HepG2 (cell line): ENCODE data around the gene SOBP. TPM values are rescaled to one million over a fixed set of nuclear protein-coding genes. Genes with fewer than 3 reads are reported as not detected.

Experiments used
- ARNT2 ChIP-seq: sonication (generic); formaldehyde crosslinking; IDR thresholded peaks from 2 replicates; pipeline ENCODE4 v1.8.0; 2022; ENCODE audit warnings: mild to moderate bottlenecking, low read depth, missing genetic modification reagents, moderate library complexity
- ATAD3A ChIP-seq: sonication (generic); formaldehyde crosslinking; IDR thresholded peaks from 2 replicates; pipeline ENCODE4 v1.4.0; 2020; ENCODE audit warnings: missing genetic modification reagents
- BHLHE40 ChIP-seq: IDR thresholded peaks from 2 replicates; pipeline ENCODE4 v1.6.1; 2011; ENCODE audit warnings: low read length, improper control_type of control experiment
- FOXK2 ChIP-seq: fragments of 450-650 bp; IDR thresholded peaks from 2 replicates; pipeline ENCODE4 v1.6.1; 2016
- HHEX ChIP-seq: IDR thresholded peaks from 2 replicates; pipeline ENCODE4 v1.6.1; 2016; ENCODE audit warnings: control low read depth
- ISL2 ChIP-seq: sonication (generic); formaldehyde crosslinking; IDR thresholded peaks from 2 replicates; pipeline ENCODE4 v1.5.0; 2020; ENCODE audit warnings: missing genetic modification reagents
- KDM4B ChIP-seq: sonication (generic); formaldehyde crosslinking; IDR thresholded peaks from 2 replicates; pipeline ENCODE4 v1.4.0; 2020; ENCODE audit warnings: missing genetic modification reagents
- KLF9 ChIP-seq: IDR thresholded peaks from 2 replicates; pipeline ENCODE4 v1.6.1; 2016; ENCODE audit warnings: low read depth
- LCORL ChIP-seq, 2 experiments: fragments of 450-650 bp in 1 of 2; sonication (generic) in 1 of 2; formaldehyde crosslinking in 1 of 2; IDR thresholded peaks; 2 replicates each; pipeline versions ENCODE4 v1.5.0 to v1.6.1; 2017 to 2020; ENCODE audit warnings: antibody characterized with exemption in 1 of 2, missing genetic modification reagents in 1 of 2
- MAFK ChIP-seq, 2 experiments: IDR thresholded peaks in 1 of 2; conservative IDR thresholded peaks in 1 of 2; 2 replicates each; pipeline ENCODE4 v1.6.1; 2011; ENCODE audit warnings: improper control_type of control experiment in 2 of 2, low read length in 2 of 2
- NPAS2 ChIP-seq: sonication (generic); formaldehyde crosslinking; IDR thresholded peaks from 2 replicates; pipeline ENCODE4 v1.8.0; 2022; ENCODE audit warnings: mild to moderate bottlenecking, missing genetic modification reagents, borderline replicate concordance
- REPIN1 ChIP-seq: sonication (generic); formaldehyde crosslinking; IDR thresholded peaks from 2 replicates; pipeline ENCODE4 v1.8.0; 2022; ENCODE audit warnings: missing genetic modification reagents, low read depth, mild to moderate bottlenecking, borderline replicate concordance
- SMAD3 ChIP-seq: sonication (generic); formaldehyde crosslinking; IDR thresholded peaks from 2 replicates; pipeline ENCODE4 v1.4.0; 2020; ENCODE audit warnings: missing genetic modification reagents
- STAG1 ChIP-seq: sonication (generic); formaldehyde crosslinking; IDR thresholded peaks from 2 replicates; pipeline ENCODE4 v1.4.0; 2020; ENCODE audit warnings: missing genetic modification reagents
- WIZ ChIP-seq: sonication (generic); formaldehyde crosslinking; IDR thresholded peaks from 2 replicates; pipeline ENCODE4 v1.5.1; 2020; ENCODE audit warnings: mild to moderate bottlenecking, missing genetic modification reagents
- YEATS4 ChIP-seq: sonication (generic); formaldehyde crosslinking; IDR thresholded peaks from 2 replicates; pipeline ENCODE4 v1.4.0; 2020; ENCODE audit warnings: missing genetic modification reagents, borderline replicate concordance
- ZNF101 ChIP-seq: sonication (generic); formaldehyde crosslinking; IDR thresholded peaks from 2 replicates; pipeline ENCODE4 v1.4.0; 2020; ENCODE audit warnings: mild to moderate bottlenecking, low read depth, missing genetic modification reagents, borderline replicate concordance
- ZNF24 ChIP-seq: fragments of 450-650 bp; IDR thresholded peaks from 2 replicates; pipeline ENCODE4 v1.6.1; 2017; ENCODE audit warnings: antibody characterized with exemption, mild to moderate bottlenecking
- ZNF383 ChIP-seq: sonication (generic); formaldehyde crosslinking; IDR thresholded peaks from 2 replicates; pipeline ENCODE4 v1.4.0; 2020; ENCODE audit warnings: missing genetic modification reagents, mild to moderate bottlenecking, borderline replicate concordance
- ZNF530 ChIP-seq: sonication (generic); formaldehyde crosslinking; IDR thresholded peaks from 2 replicates; pipeline ENCODE4 v1.5.0; 2020; ENCODE audit warnings: low read depth, mild to moderate bottlenecking, missing genetic modification reagents
- ZNF572 ChIP-seq: sonication (generic); formaldehyde crosslinking; IDR thresholded peaks from 2 replicates; pipeline ENCODE4 v1.5.1; 2020; ENCODE audit warnings: mild to moderate bottlenecking, missing genetic modification reagents
- ZNF629 ChIP-seq: sonication (generic); formaldehyde crosslinking; conservative IDR thresholded peaks from 2 replicates; pipeline ENCODE4 v1.5.0; 2020; ENCODE audit warnings: missing genetic modification reagents
- ZNF7 ChIP-seq: IDR thresholded peaks from 2 replicates; pipeline ENCODE4 v1.6.1; 2016; ENCODE audit warnings: missing biosample characterization, missing genetic modification reagents
- polyA plus RNA-seq, 8 experiments: library from polyadenylated mRNA; depleted of rRNA in 3 of 8; stranded (reverse) in 7 of 8; unstranded in 1 of 8; fragments of >200 nt; fragmentation: Illumina TruSeq in 4 of 8; extraction: Trizol in 4 of 8; gene quantifications; 2 replicates each; pipeline versions ENCODE4 v1.2.1 to v1.2.3, GENCODE V29; 2011 to 2016; ENCODE audit warnings: low read depth in 4 of 8, missing spikeins in 1 of 8, mixed read lengths in 1 of 8; ENCODE audit not compliant: insufficient read depth in 1 of 8
- total RNA-seq, 5 experiments: library from RNA; depleted of rRNA; stranded (reverse); fragments of >200 nt; fragmentation: Illumina TruSeq; extraction: Trizol; gene quantifications; 2 replicates each; pipeline ENCODE4 v1.2.3, GENCODE V29; 2016; ENCODE audit warnings: low read depth in 1 of 5
- TF ChIP-seq, protein P1 (sequence below): sonication (generic); formaldehyde crosslinking; IDR thresholded peaks from 2 replicates; pipeline ENCODE4 v1.4.0; 2020; ENCODE audit warnings: missing genetic modification reagents, borderline replicate concordance
- TF ChIP-seq, protein P2 (sequence below): sonication (generic); formaldehyde crosslinking; IDR thresholded peaks from 2 replicates; pipeline ENCODE4 v1.8.1; 2022; ENCODE audit warnings: mild to moderate bottlenecking, missing genetic modification reagents
- TF ChIP-seq, protein P3 (sequence below): sonication (generic); formaldehyde crosslinking; IDR thresholded peaks from 2 replicates; pipeline ENCODE4 v1.4.0; 2020; ENCODE audit warnings: mild to moderate bottlenecking, missing genetic modification reagents

The SOBP gene
- total and polyA plus RNA-seq, 2 of the 13 experiments (the other 11 are each of a cell fraction or from before 2014, with no cell fraction given): 1.5 to 6.9 TPM

DNA sequence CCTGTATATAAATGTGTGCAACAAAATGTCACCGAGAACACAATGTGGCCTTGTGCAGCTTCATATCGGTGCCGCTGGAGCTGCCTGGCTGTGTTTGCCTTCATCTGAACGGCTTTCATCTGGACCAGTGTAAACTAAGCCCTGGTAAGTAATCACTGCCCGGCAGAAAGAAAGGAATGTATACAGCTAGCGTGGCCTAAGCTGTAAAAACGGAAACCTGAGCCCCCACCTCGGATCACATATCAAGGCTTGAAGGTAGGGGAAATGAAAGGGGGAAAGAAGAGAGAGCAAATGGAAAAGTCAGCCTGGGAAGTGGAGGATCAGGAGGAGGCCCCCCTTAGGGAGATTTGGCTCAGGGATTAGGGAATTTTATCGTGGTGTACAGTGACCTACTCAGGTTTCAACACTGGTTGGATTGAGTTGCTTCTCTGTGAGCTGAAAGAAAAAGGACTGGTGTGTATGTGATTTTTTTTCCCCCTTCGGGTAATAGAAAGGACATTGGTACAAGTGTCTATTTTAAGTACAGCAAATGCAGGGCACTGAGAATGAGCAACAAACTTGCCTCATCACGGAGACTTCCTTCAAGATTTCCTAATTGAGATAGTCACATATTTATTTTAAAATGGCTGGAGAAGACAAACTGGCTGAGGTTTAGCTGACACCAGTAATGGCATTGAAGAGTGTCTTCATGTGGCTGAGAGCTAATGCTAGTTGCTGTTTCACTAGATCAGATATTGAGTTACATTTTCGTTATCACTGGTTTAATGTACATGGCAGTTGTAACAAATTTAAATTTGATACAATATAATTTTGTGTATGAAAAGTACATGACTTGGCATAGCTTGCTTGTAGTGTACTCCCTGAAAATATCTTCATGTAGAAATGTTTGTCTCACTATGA is 3.5 kb downstream of the SOBP start (continued):
- no peak for TF ChIP-seq ZNF383 (CRISPR knock-in tag)
- TF ChIP-seq ZNF7 (CRISPR knock-in tag): no peak
- TF ChIP-seq SMAD3 (CRISPR knock-in tag): peak; percentile 82
- TF ChIP-seq STAG1 (CRISPR knock-in tag): peak; percentile 24
- TF ChIP-seq ZNF530 (CRISPR knock-in tag): no peak
- no peak for TF ChIP-seq WIZ
- TF ChIP-seq MAFK (conservative IDR thresholded peaks at IDR 0.05 in 1 of 2, IDR thresholded peaks at IDR 0.05 in 1 of 2; ENCODE audit: low read length in 2 of 2): no peak
- 0 out of 2 replicates have a peak, but pooled peaks have one; percentile 9 for TF ChIP-seq LCORL (IDR thresholded peaks at IDR 0.05)
- TF ChIP-seq LCORL (CRISPR knock-in tag; IDR thresholded peaks at IDR 0.05): peak; percentile 71
- peak; percentile 51; the same call in 1 of the 2 replicates for TF ChIP-seq FOXK2
- TF ChIP-seq ATAD3A: no peak
- peak; percentile 76; the same call in 1 of the 2 replicates for TF ChIP-seq YEATS4 (CRISPR knock-in tag)
- TF ChIP-seq ZNF101: no peak
- TF ChIP-seq NPAS2 (CRISPR knock-in tag): no peak
- TF ChIP-seq, protein P1, sequence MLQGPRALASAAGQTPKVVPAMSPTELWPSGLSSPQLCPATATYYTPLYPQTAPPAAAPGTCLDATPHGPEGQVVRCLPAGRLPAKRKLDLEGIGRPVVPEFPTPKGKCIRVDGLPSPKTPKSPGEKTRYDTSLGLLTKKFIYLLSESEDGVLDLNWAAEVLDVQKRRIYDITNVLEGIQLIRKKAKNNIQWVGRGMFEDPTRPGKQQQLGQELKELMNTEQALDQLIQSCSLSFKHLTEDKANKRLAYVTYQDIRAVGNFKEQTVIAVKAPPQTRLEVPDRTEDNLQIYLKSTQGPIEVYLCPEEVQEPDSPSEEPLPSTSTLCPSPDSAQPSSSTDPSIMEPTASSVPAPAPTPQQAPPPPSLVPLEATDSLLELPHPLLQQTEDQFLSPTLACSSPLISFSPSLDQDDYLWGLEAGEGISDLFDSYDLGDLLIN: no peak
- TF ChIP-seq, protein P2, sequence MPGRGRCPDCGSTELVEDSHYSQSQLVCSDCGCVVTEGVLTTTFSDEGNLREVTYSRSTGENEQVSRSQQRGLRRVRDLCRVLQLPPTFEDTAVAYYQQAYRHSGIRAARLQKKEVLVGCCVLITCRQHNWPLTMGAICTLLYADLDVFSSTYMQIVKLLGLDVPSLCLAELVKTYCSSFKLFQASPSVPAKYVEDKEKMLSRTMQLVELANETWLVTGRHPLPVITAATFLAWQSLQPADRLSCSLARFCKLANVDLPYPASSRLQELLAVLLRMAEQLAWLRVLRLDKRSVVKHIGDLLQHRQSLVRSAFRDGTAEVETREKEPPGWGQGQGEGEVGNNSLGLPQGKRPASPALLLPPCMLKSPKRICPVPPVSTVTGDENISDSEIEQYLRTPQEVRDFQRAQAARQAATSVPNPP (CRISPR knock-in tag): no peak
- peak; percentile 54; the same call in 1 of the 2 replicates for TF ChIP-seq KDM4B (CRISPR knock-in tag)
- no peak for TF ChIP-seq BHLHE40
- no peak; the same call in 1 of the 2 replicates for TF ChIP-seq REPIN1
- peak; percentile 52 for TF ChIP-seq ZNF629 (CRISPR knock-in tag)
- TF ChIP-seq HHEX (CRISPR knock-in tag): no peak
- TF ChIP-seq ZNF572 (CRISPR knock-in tag): no peak
- TF ChIP-seq ISL2 (CRISPR knock-in tag): peak; percentile 96
- no peak for TF ChIP-seq ZNF24
- TF ChIP-seq, protein P3, sequence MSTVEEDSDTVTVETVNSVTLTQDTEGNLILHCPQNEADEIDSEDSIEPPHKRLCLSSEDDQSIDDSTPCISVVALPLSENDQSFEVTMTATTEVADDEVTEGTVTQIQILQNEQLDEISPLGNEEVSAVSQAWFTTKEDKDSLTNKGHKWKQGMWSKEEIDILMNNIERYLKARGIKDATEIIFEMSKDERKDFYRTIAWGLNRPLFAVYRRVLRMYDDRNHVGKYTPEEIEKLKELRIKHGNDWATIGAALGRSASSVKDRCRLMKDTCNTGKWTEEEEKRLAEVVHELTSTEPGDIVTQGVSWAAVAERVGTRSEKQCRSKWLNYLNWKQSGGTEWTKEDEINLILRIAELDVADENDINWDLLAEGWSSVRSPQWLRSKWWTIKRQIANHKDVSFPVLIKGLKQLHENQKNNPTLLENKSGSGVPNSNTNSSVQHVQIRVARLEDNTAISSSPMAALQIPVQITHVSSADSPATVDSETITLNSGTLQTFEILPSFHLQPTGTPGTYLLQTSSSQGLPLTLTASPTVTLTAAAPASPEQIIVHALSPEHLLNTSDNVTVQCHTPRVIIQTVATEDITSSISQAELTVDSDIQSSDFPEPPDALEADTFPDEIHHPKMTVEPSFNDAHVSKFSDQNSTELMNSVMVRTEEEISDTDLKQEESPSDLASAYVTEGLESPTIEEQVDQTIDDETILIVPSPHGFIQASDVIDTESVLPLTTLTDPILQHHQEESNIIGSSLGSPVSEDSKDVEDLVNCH (CRISPR knock-in tag): no peak
- TF ChIP-seq KLF9 (CRISPR knock-in tag): no peak
- peak; percentile 25 for TF ChIP-seq ARNT2 (CRISPR knock-in tag)
